ENCODE results near the gene S100Z. TPM values are rescaled to one million over a fixed set of nuclear protein-coding genes. Genes with fewer than 3 reads are reported as not detected.

The S100Z gene
- total RNA-seq, 4 donors from 2014 or later = 0.80 TPM; not detected in 3

GRCh38 chr5:76804266-76804665 lies 45.5 kb upstream of the S100Z start:
- Histone ChIP-seq H3K27ac (no peak overlapping the region), H3K27me3 (no peaks in the 10 kb centered on the region), H3K36me3 (no peaks in the 10 kb centered on the region), H3K9me3 (no peaks in the 10 kb centered on the region), H3K4me3 (no peak overlapping the region), H3K4me1 (no peaks in the 10 kb centered on the region)
- intact Hi-C loops (cut with DNase I; ENCODE audit: low total_unique reads) = no loop called here
- DNase-seq = no peak
- in situ Hi-C loops (cut with MboI; ENCODE audit: low pct_ligation_motif_present in 1 of 4, low pct_unique_long_range_greater_than_20kb in 1 of 4, low sequenced_read_pairs in 3 of 4) = no loop called here
- TF ChIP-seq CTCF (IDR thresholded peaks at IDR 0.05) (no peak), POLR2A (IDR thresholded peaks at IDR 0.05) (no peak), POLR2AphosphoS5 (IDR thresholded peaks at IDR 0.05) (no peak), EP300 (IDR thresholded peaks at IDR 0.05; ENCODE audit: low read depth) (no peak)
- 84% methylated on average over 8 of the region's 8 CpGs; no CpG with 5 or more reads in 1 of the 2 donors for WGBS, 2 donors (ENCODE audit: low coverage in 1 of 2)

- in situ Hi-C loops (cut with MboI; ENCODE audit: low pct_ligation_motif_present in 1 of 4, low pct_unique_long_range_greater_than_20kb in 1 of 4, low sequenced_read_pairs in 3 of 4) = no loop called here
- intact Hi-C loops (cut with DNase I; ENCODE audit: low total_unique reads) = no loop called here
- WGBS, 2 donors (ENCODE audit: low coverage in 1 of 2) = 58 to 65% methylated on average over 2 to 7 of the region's 7 CpGs
- no peak for DNase-seq
- TF ChIP-seq CTCF (IDR thresholded peaks at IDR 0.05) (no peak), POLR2A (IDR thresholded peaks at IDR 0.05) (no peak), EP300 (IDR thresholded peaks at IDR 0.05; ENCODE audit: low read depth) (no peak), POLR2AphosphoS5 (IDR thresholded peaks at IDR 0.05) (no peak)
- no peaks in the 10 kb centered on the region for H3K36me3 ChIP-seq
- H3K27me3 ChIP-seq = no peaks in the 10 kb centered on the region
- H3K4me1 ChIP-seq = no peaks in the 10 kb centered on the region
- H3K27ac ChIP-seq = no peak overlapping the region
- no peak overlapping the region for H3K4me3 ChIP-seq
- no peaks in the 10 kb centered on the region for H3K9me3 ChIP-seq
Measured at GRCh38 chr5:76805821-76806505, 43.9 kb upstream of the S100Z start.

GRCh38 chr5:76807296-76807695 lies 42.5 kb upstream of the S100Z start:
- DNase-seq = no peak
- Histone ChIP-seq H3K27me3 (no peaks in the 10 kb centered on the region), H3K9me3 (no peaks in the 10 kb centered on the region), H3K27ac (no peak overlapping the region), H3K36me3 (no peaks in the 10 kb centered on the region), H3K4me1 (no peaks in the 10 kb centered on the region), H3K4me3 (no peak overlapping the region)
- intact Hi-C loops (cut with DNase I; ENCODE audit: low total_unique reads) = no loop called here
- in situ Hi-C loops (cut with MboI; ENCODE audit: low pct_ligation_motif_present in 1 of 4, low pct_unique_long_range_greater_than_20kb in 1 of 4, low sequenced_read_pairs in 3 of 4) = no loop called here
- 76 to 91% methylated on average over 1 to 3 of the region's 3 CpGs for WGBS, 2 donors (ENCODE audit: low coverage in 1 of 2)
- TF ChIP-seq POLR2A (IDR thresholded peaks at IDR 0.05) (no peak), CTCF (IDR thresholded peaks at IDR 0.05) (no peak), POLR2AphosphoS5 (IDR thresholded peaks at IDR 0.05) (no peak), EP300 (IDR thresholded peaks at IDR 0.05; ENCODE audit: low read depth) (no peak)

- Histone ChIP-seq H3K36me3 (no peaks in the 10 kb centered on the region), H3K9me3 (no peaks in the 10 kb centered on the region), H3K4me1 (no peaks in the 10 kb centered on the region), H3K27me3 (no peaks in the 10 kb centered on the region), H3K4me3 (no peak overlapping the region), H3K27ac (no peak overlapping the region)
- no peak for TF ChIP-seq CTCF (IDR thresholded peaks at IDR 0.05)
- no peak for TF ChIP-seq POLR2AphosphoS5 (IDR thresholded peaks at IDR 0.05)
- WGBS, 2 donors (ENCODE audit: low coverage in 1 of 2) = 86% methylated on average over 5 of the region's 5 CpGs; no CpG with 5 or more reads in 1 of the 2 donors
- in situ Hi-C loops (cut with MboI; ENCODE audit: low pct_ligation_motif_present in 1 of 4, low pct_unique_long_range_greater_than_20kb in 1 of 4, low sequenced_read_pairs in 3 of 4) = no loop called here
- DNase-seq = no peak
- intact Hi-C loops (cut with DNase I; ENCODE audit: low total_unique reads) = no loop called here
Measured at GRCh38 chr5:76808141-76808691, 41.6 kb upstream of the S100Z start.
